Parathyroid adenoma (tissue), 2 donors: ENCODE results near the gene DNAJC1.

Source experiments
- H2AFZ ChIP-seq: fragments of 300-600 bp; sonication (generic); one replicate; pipeline ENCODE4 v1.7.0; 2017; ENCODE audit warnings: antibody characterized with exemption, mild to moderate bottlenecking
- H3K27ac ChIP-seq: fragments of 300-600 bp; sonication (generic); one replicate; pipeline ENCODE4 v1.7.0; 2017
- H3K27me3 ChIP-seq: fragments of 300-600 bp; sonication (generic); one replicate; pipeline ENCODE4 v1.7.0; 2017; ENCODE audit warnings: low read length; ENCODE audit not compliant: control insufficient read depth, insufficient read depth
- H3K36me3 ChIP-seq: fragments of 300-600 bp; sonication (generic); one replicate; pipeline ENCODE4 v1.7.0; 2017; ENCODE audit warnings: low read length; ENCODE audit not compliant: control insufficient read depth, insufficient read depth
- H3K4me1 ChIP-seq: fragments of 300-600 bp; sonication (generic); one replicate; pipeline ENCODE4 v1.7.0; 2017; ENCODE audit warnings: control low read depth
- H3K4me2 ChIP-seq: fragments of 300-600 bp; sonication (generic); one replicate; pipeline ENCODE4 v1.7.0; 2017; ENCODE audit warnings: low read length
- H3K4me3 ChIP-seq: fragments of 300-600 bp; sonication (generic); one replicate; pipeline ENCODE4 v1.7.0; 2017; ENCODE audit warnings: low read depth, low read length
- H3K79me2 ChIP-seq: fragments of 300-600 bp; sonication (generic); one replicate; pipeline ENCODE4 v1.7.0; 2017; ENCODE audit warnings: control low read depth
- H3K9ac ChIP-seq: fragments of 300-600 bp; sonication (generic); one replicate; pipeline ENCODE4 v1.7.0; 2017; ENCODE audit warnings: mild to moderate bottlenecking
- H3K9me3 ChIP-seq: fragments of 300-600 bp; sonication (generic); one replicate; pipeline ENCODE4 v1.7.0; 2017; ENCODE audit warnings: low read length; ENCODE audit not compliant: control insufficient read depth
- CTCF ChIP-seq: fragments of 300-600 bp; sonication (generic); IDR thresholded peaks from one replicate; pipeline ENCODE4 v1.7.0; 2017; ENCODE audit warnings: antibody characterized with exemption, mild to moderate bottlenecking
- donor health status: primary hyperparathyroidism.

The DNAJC1 gene

GRCh38 chr10:21749788-21750187 lies 253.7 kb downstream of the DNAJC1 start:
- Histone ChIP-seq H3K4me1 (no peaks in the 10 kb centered on the region), H3K4me2 (no peak overlapping the region), H3K79me2 (no peaks in the 10 kb centered on the region), H3K9me3 (no peaks in the 10 kb centered on the region), H3K27me3 (no peaks in the 10 kb centered on the region), H3K27ac (no peak overlapping the region), H3K36me3 (no peaks in the 10 kb centered on the region), H3K4me3 (no peak overlapping the region), H2AFZ (no peak overlapping the region), H3K9ac (no peak overlapping the region)
- no peak for TF ChIP-seq CTCF

- Histone ChIP-seq H3K36me3 (no peaks in the 10 kb centered on the region), H3K27ac (no peak overlapping the region), H3K79me2 (no peaks in the 10 kb centered on the region), H3K9ac (no peak overlapping the region), H2AFZ (no peak overlapping the region), H3K4me1 (no peaks in the 10 kb centered on the region), H3K4me2 (no peak overlapping the region), H3K4me3 (no peak overlapping the region), H3K9me3 (no peaks in the 10 kb centered on the region), H3K27me3 (no peaks in the 10 kb centered on the region)
- TF ChIP-seq CTCF, result no peak
Measured at GRCh38 chr10:21747809-21748208, 255.7 kb downstream of the DNAJC1 start.

- Histone ChIP-seq H3K27ac (no peak overlapping the region), H3K9me3 (no peaks in the 10 kb centered on the region), H3K9ac (no peak overlapping the region), H2AFZ (no peak overlapping the region), H3K4me3 (no peak overlapping the region), H3K36me3 (no peaks in the 10 kb centered on the region), H3K4me1 (peaks cover 2% of the 10 kb centered on the region), H3K79me2 (no peaks in the 10 kb centered on the region), H3K4me2 (no peak overlapping the region), H3K27me3 (no peaks in the 10 kb centered on the region)
- no peak for TF ChIP-seq CTCF
Measured at GRCh38 chr10:21746118-21746517, 257.4 kb downstream of the DNAJC1 start.

DNA sequence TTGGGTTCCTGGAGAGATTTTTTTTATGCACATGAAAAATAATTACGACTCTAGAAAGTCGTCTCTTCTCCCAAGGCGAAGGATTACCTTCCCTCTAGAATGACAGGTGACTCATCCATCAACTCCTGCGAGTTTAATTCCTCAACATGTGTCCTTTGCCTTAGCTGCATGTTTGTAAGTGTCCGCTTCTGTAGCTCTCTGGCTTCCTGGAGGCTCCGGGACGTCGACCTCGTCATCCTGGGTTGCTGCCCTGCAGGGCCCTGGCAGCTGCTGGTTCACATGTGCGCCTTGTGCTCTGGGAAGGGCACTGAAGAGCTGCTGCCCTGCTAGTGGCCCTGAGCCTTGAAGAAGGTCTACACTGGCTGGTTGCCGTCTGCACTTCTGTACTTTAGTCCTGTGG lies 259.3 kb downstream of the DNAJC1 start:
- no peak overlapping the region for H3K27ac ChIP-seq
- H3K9me3 ChIP-seq, result no peaks in the 10 kb centered on the region
- H3K4me1 ChIP-seq, result peaks cover 2% of the 10 kb centered on the region
- no peaks in the 10 kb centered on the region for H3K36me3 ChIP-seq
- TF ChIP-seq CTCF, result no peak
- no peaks in the 10 kb centered on the region for H3K79me2 ChIP-seq
- no peak overlapping the region for H3K4me2 ChIP-seq
- no peaks in the 10 kb centered on the region for H3K27me3 ChIP-seq
- H3K9ac ChIP-seq, result no peak overlapping the region
- no peak overlapping the region for H2AFZ ChIP-seq
- H3K4me3 ChIP-seq, result no peak overlapping the region

GRCh38 chr10:21742740-21743412 lies 260.7 kb downstream of the DNAJC1 start:
- H3K27ac ChIP-seq, result no peak overlapping the region
- no peak overlapping the region for H2AFZ ChIP-seq
- H3K4me2 ChIP-seq, result no peak overlapping the region
- no peak for TF ChIP-seq CTCF
- no peaks in the 10 kb centered on the region for H3K79me2 ChIP-seq
- H3K4me1 ChIP-seq, result peaks cover 2% of the 10 kb centered on the region
- H3K9ac ChIP-seq, result no peak overlapping the region
- H3K9me3 ChIP-seq, result no peaks in the 10 kb centered on the region
- H3K4me3 ChIP-seq, result no peak overlapping the region
- H3K27me3 ChIP-seq, result no peaks in the 10 kb centered on the region
- H3K36me3 ChIP-seq, result no peaks in the 10 kb centered on the region
